HG03108 (cell line): ENCODE measurements around the gene TRIM44.
"Not testable (repeated sequence)": the region's sequence is repeated elsewhere in the genome, so short reads cannot be mapped to it uniquely, and the experiment has no call there.

Experiments used
- ATAC-seq: cut with Tn5 transposase; IDR thresholded peaks from one replicate; pipeline ENCODE4 v1.9.1; 2021; ENCODE audit warnings: moderate library complexity; ENCODE audit not compliant: unreplicated experiment

Gene TRIM44

GRCh38 chr11:35750315-35750714, 87.7 kb downstream of the TRIM44 start:
- ATAC-seq: no peak

- no peak for ATAC-seq
Measured at GRCh38 chr11:35750981-35751663, 88.5 kb downstream of the TRIM44 start.

GRCh38 chr11:35751664-35752061, 89.1 kb downstream of the TRIM44 start:
- ATAC-seq: no peak

- no peak for ATAC-seq
Measured at GRCh38 chr11:35752115-35752514, 89.5 kb downstream of the TRIM44 start.

GRCh38 chr11:35753573-35753972, 91.0 kb downstream of the TRIM44 start:
- ATAC-seq: not testable (repeated sequence)

- not testable (repeated sequence) for ATAC-seq
Measured at GRCh38 chr11:35759951-35760350, 97.4 kb downstream of the TRIM44 start.

- no peak for ATAC-seq
Measured at GRCh38 chr11:35761899-35762298, 99.3 kb downstream of the TRIM44 start.

GRCh38 chr11:35763301-35763700, 100.7 kb downstream of the TRIM44 start:
- ATAC-seq: no peak

- no peak for ATAC-seq
Measured at GRCh38 chr11:35763765-35764164, 101.2 kb downstream of the TRIM44 start.

- no peak for ATAC-seq
Measured at GRCh38 chr11:35764417-35764816, 101.8 kb downstream of the TRIM44 start.

- ATAC-seq: no peak
Measured at GRCh38 chr11:35765211-35765610, 102.6 kb downstream of the TRIM44 start.

GRCh38 chr11:35766651-35767050, 104.1 kb downstream of the TRIM44 start:
- no peak for ATAC-seq

- not testable (repeated sequence) for ATAC-seq
Measured at GRCh38 chr11:35770425-35770824, 107.8 kb downstream of the TRIM44 start.

- no peak for ATAC-seq
Measured at GRCh38 chr11:35771722-35772121, 109.1 kb downstream of the TRIM44 start.

GRCh38 chr11:35777241-35777640, 114.7 kb downstream of the TRIM44 start:
- ATAC-seq: not testable (repeated sequence)

- not testable (repeated sequence) for ATAC-seq
Measured at GRCh38 chr11:35778943-35779342, 116.4 kb downstream of the TRIM44 start.

GRCh38 chr11:35779409-35779808, 116.8 kb downstream of the TRIM44 start:
- no peak for ATAC-seq

GRCh38 chr11:35780951-35781860, 118.6 kb downstream of the TRIM44 start:
- ATAC-seq: no peak

GRCh38 chr11:35781861-35782470, 119.4 kb downstream of the TRIM44 start:
- ATAC-seq: no peak

GRCh38 chr11:35783809-35784208, 121.2 kb downstream of the TRIM44 start:
- ATAC-seq: no peak

- ATAC-seq: peak; percentile 38
Measured at GRCh38 chr11:35784699-35785098, 122.1 kb downstream of the TRIM44 start.
